G401.6 (cell line): ENCODE data around the gene BICRAL.
"Not testable (repeated sequence)": the region's sequence is repeated elsewhere in the genome, so short reads cannot be mapped to it uniquely, and the experiment has no call there.

Source experiments
- FAIRE-seq: peaks from 2 replicates; lab custom pipeline; 2012; peaks lifted over from hg19 to GRCh38; lab: Jason Lieb, UNC

Gene BICRAL

DNA sequence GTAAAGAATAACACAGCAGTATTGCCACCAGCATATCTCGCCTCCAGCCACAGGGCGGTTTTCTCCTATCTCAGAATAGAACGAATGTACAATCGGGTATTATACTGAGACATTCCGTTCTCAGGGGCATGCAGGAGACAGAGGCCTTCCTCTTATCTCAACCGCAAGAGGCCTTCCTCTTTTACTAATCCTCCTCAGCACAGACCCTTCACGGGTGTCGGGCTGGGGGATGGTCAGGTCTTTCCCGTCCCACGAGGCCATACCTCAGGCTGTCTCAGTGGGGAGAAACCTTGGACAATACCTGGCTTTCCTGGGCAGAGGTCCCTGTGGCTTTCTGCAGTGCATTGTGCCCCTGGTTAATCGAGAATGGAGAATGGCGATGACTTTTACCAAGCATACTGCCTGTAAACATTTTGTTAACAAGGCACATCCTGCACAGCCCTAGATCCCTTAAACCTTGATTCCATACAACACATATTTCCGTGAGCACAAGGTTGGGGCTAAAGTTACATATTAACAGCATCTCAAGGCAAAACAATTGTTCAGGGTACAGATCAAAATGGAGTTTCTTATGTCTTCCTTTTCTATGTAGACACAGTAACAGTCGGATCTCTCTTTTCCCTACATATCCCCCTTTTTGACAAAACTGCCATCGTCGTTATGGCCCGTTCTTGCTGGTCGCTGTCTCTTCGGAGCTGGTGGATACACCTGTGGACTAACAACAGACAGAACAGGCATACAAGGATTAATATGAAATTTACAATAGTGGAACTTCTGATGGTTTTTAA, 112.4 kb downstream of the BICRAL start:
- not testable (repeated sequence) for FAIRE-seq

DNA sequence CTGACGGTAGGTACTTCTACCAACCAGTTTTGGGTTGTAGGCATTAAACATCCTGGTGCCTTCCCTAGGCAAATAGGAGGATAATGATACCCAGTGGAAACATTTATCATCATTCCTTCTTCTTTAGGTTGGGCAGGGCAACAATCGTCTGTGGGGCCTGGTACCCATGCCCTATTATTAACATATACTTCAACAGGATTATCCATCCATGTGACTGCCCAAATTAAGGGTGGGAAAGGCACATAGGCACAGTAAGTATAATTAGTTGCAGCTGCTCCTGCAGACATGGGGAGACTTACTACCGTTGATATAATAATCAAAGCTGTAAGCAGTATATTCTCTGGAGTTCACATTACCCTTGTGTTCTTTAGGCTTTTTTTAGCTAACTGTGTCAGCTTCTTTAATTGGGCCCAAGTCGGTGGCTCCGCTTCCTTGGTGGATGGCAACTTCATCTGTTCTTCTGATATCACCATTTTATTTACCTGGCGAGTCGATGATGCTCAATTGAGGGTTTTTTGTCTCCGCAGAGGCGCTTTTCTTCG, 114.4 kb downstream of the BICRAL start:
- no peak for FAIRE-seq

DNA sequence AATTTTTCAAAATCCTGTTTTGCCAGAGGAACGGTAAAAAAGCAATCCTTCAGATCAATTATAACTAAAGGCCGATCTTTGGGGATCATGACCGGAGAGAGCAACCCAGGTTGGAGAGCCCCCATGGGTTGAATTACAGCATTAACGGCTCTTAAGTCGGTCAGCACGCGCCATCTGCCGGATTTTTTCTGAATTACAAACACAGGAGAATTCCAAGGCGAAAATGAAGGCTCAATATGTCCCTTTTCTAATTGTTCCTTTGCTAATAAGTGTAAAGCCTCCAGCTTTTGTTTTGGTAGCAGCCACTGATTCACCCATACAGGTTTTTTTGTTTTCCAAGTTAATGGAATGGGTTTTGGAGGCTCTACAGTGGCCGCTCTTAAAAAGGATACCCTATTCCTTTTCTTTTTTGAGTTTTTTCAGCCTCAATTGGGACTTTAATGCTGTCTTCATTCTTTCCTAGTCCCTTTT, 117.1 kb downstream of the BICRAL start:
- FAIRE-seq: peak; percentile 93

GRCh38 chr6:42899871-42900270, 118.0 kb downstream of the BICRAL start:
- FAIRE-seq: no peak

GRCh38 chr6:42901538-42901957, 119.7 kb downstream of the BICRAL start:
- peak; percentile 73 for FAIRE-seq

GRCh38 chr6:42902429-42903263, 120.8 kb downstream of the BICRAL start:
- FAIRE-seq: not testable (repeated sequence)

DNA sequence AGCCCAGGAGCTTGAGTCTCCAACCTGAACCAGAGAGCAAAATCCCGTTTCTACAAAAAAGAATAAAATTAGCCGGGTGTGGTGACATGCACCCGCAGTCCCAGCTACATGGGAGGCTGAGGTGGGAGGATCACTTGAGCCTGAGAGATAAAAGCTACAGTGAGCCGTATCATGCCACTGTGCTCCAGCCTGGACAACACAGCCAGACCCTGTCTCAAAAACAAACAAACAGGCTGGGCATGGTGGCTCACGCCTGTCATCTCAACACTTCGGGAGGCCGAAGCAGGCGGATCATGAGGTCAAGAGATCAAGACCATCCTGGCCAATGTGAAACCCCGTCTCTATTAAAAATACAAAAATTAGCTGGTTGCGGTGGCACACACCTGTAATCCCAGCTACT, 122.6 kb downstream of the BICRAL start:
- no peak for FAIRE-seq

GRCh38 chr6:42907336-42907735, 125.5 kb downstream of the BICRAL start:
- no peak for FAIRE-seq

- FAIRE-seq: no peak
These were observed 128.0 kb downstream of the BICRAL start for GRCh38 chr6:42909835-42910234.

DNA sequence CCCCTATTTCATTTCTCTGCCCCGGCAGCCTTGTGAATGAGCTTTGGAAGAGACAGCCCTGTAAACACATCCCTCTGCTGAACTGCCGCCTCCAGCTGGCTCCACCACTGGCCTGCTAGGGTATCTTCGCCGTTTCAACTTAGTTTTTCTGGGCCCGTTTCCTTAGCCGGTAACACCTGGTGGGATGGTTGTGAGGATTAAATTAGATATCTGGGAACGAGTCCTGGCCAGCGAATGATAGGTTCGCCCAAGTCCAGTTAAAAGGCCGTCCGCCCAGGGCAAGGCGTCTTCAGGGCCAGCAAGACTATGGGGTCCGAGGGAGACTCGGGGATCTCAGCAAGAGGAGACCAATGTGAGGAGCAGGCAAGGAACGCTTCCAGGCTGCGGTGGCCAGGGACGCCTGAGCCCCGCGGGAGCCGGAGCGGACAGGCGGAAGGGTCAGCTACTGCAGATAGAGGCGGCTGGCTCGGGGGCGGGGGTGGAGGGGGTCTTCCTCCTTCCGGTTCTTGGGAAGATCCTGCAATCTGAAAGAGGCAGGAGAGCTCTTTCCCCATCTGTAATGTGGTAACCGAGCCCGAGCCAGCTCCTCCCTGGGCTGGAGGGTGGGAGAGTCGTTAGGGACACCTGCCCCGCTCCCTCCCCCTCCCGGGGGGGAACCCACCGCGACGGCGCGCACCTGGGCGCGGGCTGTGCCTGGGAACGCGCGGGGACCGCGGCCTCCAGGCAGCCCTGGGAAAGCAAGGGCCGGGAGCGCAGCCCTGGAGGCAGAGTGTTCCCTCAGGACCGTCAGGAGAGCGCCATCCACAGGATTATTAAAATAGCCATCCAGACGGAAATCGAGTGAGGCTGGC, 129.5 kb downstream of the BICRAL start:
- FAIRE-seq: no peak

DNA sequence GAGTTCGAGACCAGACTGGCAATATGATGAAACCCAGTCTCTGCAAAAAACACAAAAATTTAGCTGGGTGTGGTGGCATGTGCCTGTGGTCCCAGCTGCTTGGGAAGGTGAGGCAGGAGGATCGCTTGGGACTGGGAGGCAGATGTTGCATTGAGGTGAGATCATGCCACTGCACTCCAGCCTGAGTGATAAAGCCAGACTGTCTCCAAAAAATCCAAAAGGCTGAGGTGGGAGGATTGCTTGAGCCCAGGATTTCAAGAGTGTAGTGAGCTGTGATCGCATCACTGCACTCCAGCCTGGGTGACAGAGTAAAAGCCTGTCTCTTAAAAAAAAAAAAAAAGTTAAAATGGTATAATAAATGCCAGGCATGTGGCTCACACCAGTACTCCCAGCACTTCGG, 132.7 kb downstream of the BICRAL start:
- FAIRE-seq: no peak

- FAIRE-seq: no peak
These were observed 133.9 kb downstream of the BICRAL start, which contains the start of gene PTCRA for GRCh38 chr6:42915732-42916131. Gene PTCRA, plus strand, starts transcription at chr6:42916053. Its CDS starts 17 bp downstream, at chr6:42916070.

DNA sequence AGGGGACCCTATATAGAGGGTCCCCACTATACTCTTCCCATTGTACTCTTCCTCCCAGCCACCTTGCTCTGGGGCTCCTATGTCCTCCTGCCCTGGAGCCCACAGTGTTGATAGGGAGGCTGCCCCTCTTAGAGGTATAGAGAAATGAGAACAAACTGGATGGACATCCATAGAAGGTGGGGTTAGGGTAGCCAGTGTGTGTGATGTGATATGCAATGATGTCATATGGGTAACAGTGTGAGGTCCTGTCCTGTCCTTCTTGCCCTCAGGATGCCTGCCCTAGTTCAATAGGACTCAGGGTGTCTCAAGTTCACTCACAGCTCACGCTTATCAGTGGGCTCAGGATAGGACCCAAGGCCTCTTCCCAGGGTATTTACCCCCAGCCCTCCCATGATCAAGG, 134.4 kb downstream of the BICRAL start:
- FAIRE-seq: no peak
